GM18519 (cell line): ENCODE results near the gene ZNF385B.
A peak's percentile ranks its signal among the peaks of the same experiment; 100 is the strongest.

Experiments
- ATAC-seq: cut with Tn5 transposase; IDR thresholded peaks from one replicate; pipeline ENCODE4 v1.9.1; 2021; ENCODE audit warnings: mild to moderate bottlenecking, moderate library complexity; ENCODE audit not compliant: unreplicated experiment, low FRiP score

Gene ZNF385B

DNA sequence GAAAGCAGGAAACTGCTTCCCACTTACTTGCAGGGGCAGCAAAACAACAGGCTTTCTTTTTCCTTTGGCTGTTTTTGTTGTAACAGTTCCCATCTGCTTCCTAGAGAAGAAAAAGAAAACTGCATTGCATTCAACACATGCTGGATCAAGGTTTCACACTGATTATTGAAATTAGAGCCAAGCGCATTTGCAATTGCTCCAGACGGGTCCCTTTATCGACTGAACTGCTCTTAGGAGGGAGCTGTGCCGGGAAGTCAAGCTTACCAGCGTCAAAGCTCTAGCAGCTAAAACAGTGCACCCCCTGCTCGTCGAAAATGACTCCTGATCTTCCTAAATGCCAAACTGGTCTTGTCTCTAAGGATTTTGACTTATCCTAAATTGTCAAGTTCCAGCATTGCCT, 432.8 kb downstream of the ZNF385B start:
- no peak for ATAC-seq

GRCh38 chr2:179427065-179427464, 434.3 kb downstream of the ZNF385B start:
- ATAC-seq, result no peak

DNA sequence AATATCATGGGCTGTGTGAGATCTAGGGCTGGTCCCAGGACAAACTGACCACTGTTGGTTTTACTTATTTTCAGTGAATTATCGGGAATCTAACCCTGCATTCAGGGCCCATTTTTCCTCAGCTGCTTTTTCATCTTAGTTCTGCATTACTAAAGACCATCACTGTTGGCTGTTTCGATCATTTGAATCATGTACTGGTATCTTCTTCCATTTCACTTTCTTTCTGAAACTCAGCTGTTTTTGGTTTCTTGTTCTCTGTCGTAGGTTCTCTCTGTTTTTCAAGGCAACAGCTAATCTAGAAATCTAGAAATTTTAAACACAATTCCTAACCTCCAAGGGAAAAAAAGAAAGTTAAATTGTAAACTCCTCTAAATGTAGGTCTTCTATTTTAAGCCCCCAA, 436.8 kb downstream of the ZNF385B start:
- ATAC-seq, result no peak

GRCh38 chr2:179422037-179422643, 439.3 kb downstream of the ZNF385B start:
- peak; percentile 94 for ATAC-seq

- no peak for ATAC-seq
Measured at GRCh38 chr2:179417436-179417949, 443.9 kb downstream of the ZNF385B start.

DNA sequence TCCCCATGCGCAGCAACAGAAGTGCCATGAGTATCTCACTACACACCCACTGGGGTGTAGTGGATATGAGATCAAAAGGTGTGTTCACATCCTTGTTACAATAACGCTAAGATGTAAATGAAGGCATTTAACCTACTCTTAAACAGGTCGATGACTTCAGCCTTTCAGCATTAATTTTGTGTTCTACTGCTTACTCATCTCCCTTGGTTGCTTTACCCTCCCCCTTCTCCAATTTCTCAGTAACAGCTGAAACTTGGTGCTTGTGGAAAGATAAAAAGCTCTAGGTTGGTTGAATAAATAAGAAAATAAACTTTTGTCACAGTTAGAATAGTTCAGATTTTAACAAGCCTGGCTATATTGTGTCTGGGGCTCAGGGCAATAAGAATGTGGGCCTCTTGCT, 449.3 kb downstream of the ZNF385B start:
- no peak for ATAC-seq

DNA sequence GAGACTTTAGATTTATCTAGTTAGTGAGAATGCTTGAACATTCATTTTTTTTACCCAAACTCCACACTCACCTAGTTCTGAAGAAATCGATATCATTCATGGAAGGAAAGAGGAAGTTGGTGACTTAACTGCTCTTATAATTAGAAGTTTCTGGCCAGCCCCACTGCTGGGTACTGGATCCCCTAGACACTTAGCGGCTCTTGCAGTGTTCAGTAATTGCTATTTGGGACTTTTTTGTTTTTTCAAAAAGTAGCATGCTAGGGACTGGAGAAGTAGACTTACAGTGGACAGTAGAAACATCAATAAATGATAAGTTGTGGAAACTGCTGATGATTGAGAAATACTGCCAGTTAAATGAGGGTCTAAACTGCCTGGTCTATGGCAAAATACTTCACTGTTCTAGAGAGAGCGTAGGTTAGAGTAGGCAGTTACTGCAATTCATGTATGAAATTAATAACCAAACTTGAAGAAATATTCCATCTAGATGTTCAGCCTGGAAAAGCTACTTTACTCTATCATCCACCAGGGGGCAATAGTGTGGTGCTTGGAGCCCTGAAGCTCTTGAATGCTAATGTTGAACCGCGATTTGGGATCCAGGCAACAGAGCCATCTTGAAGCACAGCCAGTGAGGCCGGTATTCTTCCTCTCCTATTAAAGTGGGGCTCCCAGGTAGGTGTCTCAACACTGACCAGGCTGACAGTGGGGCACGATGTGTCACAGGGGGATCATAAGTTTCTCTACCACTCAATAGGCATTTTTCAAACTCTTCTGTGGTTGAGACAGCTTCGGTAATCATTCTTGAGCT, 450.7 kb downstream of the ZNF385B start:
- ATAC-seq, result no peak

GRCh38 chr2:179403624-179404023, 457.8 kb downstream of the ZNF385B start:
- no peak for ATAC-seq

GRCh38 chr2:179393481-179393880, 467.9 kb downstream of the ZNF385B start:
- ATAC-seq, result no peak
